IMR-90 (cell line): Measurements from ENCODE around the gene NDUFAF2. TPM values are rescaled to one million over a fixed set of nuclear protein-coding genes. Genes with fewer than 3 reads are reported as not detected.

Experiments used
- ATAC-seq: fragments of 200-7000 bp; cut with Tn5 transposase; 2 replicates; pipeline ENCODE4 v1.9.1; 2020; ENCODE audit warnings: low read depth, mild to moderate bottlenecking, moderate library complexity
- BruUV-seq: library from RNA; stranded (reverse); fragments of 400-500 nt; replicated peaks from 2 replicates; lab custom pipeline; 2021; lab: Mats Ljungman, UMichigan
- CTCF ChIA-PET: fragments of 300-600 bp; formaldehyde crosslinking; extraction: SDS; loops from one replicate; lab custom pipeline; 2021; ENCODE audit warnings: antibody characterized with exemption; lab: Yijun Ruan, JAX
- POLR2A ChIA-PET: fragments of 300-600 bp; sonication (Branson Sonifier 250); formaldehyde crosslinking; loops from one replicate; lab custom pipeline; 2022; ENCODE audit warnings: antibody characterized with exemption; ENCODE audit not compliant: unreplicated experiment; lab: Charles Lee
- DNase-seq: peaks from one replicate; pipeline ENCODE4 v3.0.0; 2013
- H2AFZ ChIP-seq: replicated peaks from 2 replicates; pipeline ENCODE3; 2013; ENCODE audit warnings: low read length, mild to moderate bottlenecking; ENCODE audit not compliant: poor library complexity
- H2AK5ac ChIP-seq: 2 replicates; pipeline ENCODE4 v1.6.1; 2013; ENCODE audit warnings: low read depth, low read length, inconsistent platforms
- H2AK9ac ChIP-seq: replicated peaks from 2 replicates; pipeline ENCODE3; 2013; ENCODE audit warnings: mild to moderate bottlenecking, low read depth, low read length, moderate library complexity; ENCODE audit not compliant: poor library complexity
- H2BK120ac ChIP-seq: 2 replicates; pipeline ENCODE4 v1.6.1; 2013; ENCODE audit warnings: low read depth, low read length, inconsistent platforms
- H2BK15ac ChIP-seq: 3 replicates; pipeline ENCODE4 v1.6.1; 2013; ENCODE audit warnings: low read depth, low read length, inconsistent platforms
- H2BK20ac ChIP-seq: 2 replicates; pipeline ENCODE4 v1.6.1; 2013; ENCODE audit warnings: low read depth, mild to moderate bottlenecking, inconsistent platforms, low read length, moderate library complexity
- H2BK5ac ChIP-seq: 2 replicates; pipeline ENCODE4 v1.6.1; 2013; ENCODE audit warnings: mild to moderate bottlenecking, low read depth, low read length, inconsistent platforms; ENCODE audit not compliant: poor library complexity, severe bottlenecking
- H3K14ac ChIP-seq: replicated peaks from 2 replicates; pipeline ENCODE4 v1.6.1; 2013; ENCODE audit warnings: low read depth, low read length, inconsistent platforms
- H3K18ac ChIP-seq: 2 replicates; pipeline ENCODE4 v1.6.1; 2013; ENCODE audit warnings: low read depth, low read length, control low read depth
- H3K23ac ChIP-seq: 2 replicates; pipeline ENCODE4 v1.6.1; 2013; ENCODE audit warnings: low read depth, low read length, inconsistent platforms
- H3K27ac ChIP-seq: 2 replicates; pipeline ENCODE4 v1.5.1; 2013; ENCODE audit warnings: mild to moderate bottlenecking, control low read depth, low read length; ENCODE audit not compliant: insufficient read depth
- H3K27me3 ChIP-seq: 2 replicates; pipeline ENCODE4 v1.6.1; 2013; ENCODE audit warnings: low read length; ENCODE audit not compliant: control insufficient read depth, insufficient read depth
- H3K36me3 ChIP-seq: 2 replicates; pipeline ENCODE4 v1.6.1; 2013; ENCODE audit warnings: low read length, mixed read lengths; ENCODE audit not compliant: control insufficient read depth, insufficient read depth
- H3K4ac ChIP-seq: 2 replicates; pipeline ENCODE4 v1.6.1; 2013; ENCODE audit warnings: low read depth, low read length, inconsistent platforms
- H3K4me1 ChIP-seq: 2 replicates; pipeline ENCODE4 v1.6.1; 2013; ENCODE audit warnings: low read length, mixed read lengths; ENCODE audit not compliant: control insufficient read depth, insufficient read depth
- H3K4me2 ChIP-seq: 2 replicates; pipeline ENCODE4 v1.6.1; 2013; ENCODE audit warnings: low read depth, mild to moderate bottlenecking, control low read depth, low read length, moderate library complexity
- H3K4me3 ChIP-seq: 2 replicates; pipeline ENCODE4 v1.5.1; 2013; ENCODE audit warnings: low read depth, mild to moderate bottlenecking, control low read depth, low read length, moderate library complexity; ENCODE audit not compliant: insufficient read depth
- H3K56ac ChIP-seq: 2 replicates; pipeline ENCODE4 v1.6.1; 2013; ENCODE audit warnings: low read length, inconsistent platforms; ENCODE audit not compliant: insufficient read depth; ENCODE audit errors: extremely low read depth
- H3K79me1 ChIP-seq, 2 experiments: 2 replicates each; pipeline ENCODE4 v1.6.1; 2013; ENCODE audit warnings: low read length in 2 of 2, inconsistent platforms in 1 of 2, low read depth in 1 of 2
- H3K9ac ChIP-seq: 2 replicates; pipeline ENCODE4 v1.6.1; 2013; ENCODE audit warnings: low read depth, low read length, control low read depth
- H3K9me1 ChIP-seq: 2 replicates; pipeline ENCODE4 v1.6.1; 2013; ENCODE audit warnings: low read length, inconsistent platforms; ENCODE audit not compliant: insufficient read depth
- H3K9me3 ChIP-seq: 2 replicates; pipeline ENCODE4 v1.6.1; 2013; ENCODE audit warnings: low read length; ENCODE audit not compliant: control insufficient read depth, insufficient read depth
- H4K20me1 ChIP-seq: 2 replicates; pipeline ENCODE4 v1.6.1; 2013; ENCODE audit warnings: low read length, inconsistent platforms; ENCODE audit not compliant: insufficient read depth
- H4K5ac ChIP-seq: 2 replicates; pipeline ENCODE4 v1.6.1; 2013; ENCODE audit warnings: mild to moderate bottlenecking, low read depth, low read length, control low read depth
- H4K8ac ChIP-seq, 2 experiments: 2 replicates each; pipeline ENCODE4 v1.6.1; 2013; ENCODE audit warnings: low read depth in 2 of 2, low read length in 2 of 2, control low read depth in 1 of 2, inconsistent platforms in 1 of 2
- H4K91ac ChIP-seq: 2 replicates; pipeline ENCODE4 v1.6.1; 2013; ENCODE audit warnings: low read depth, low read length, inconsistent platforms; ENCODE audit not compliant: insufficient read depth
- BHLHE40 ChIP-seq: fragments of 150-350 bp; IDR thresholded peaks from 2 replicates; pipeline ENCODE4 v1.6.1; 2016; ENCODE audit warnings: mild to moderate bottlenecking, low read depth, low read length
- CEBPB ChIP-seq: IDR thresholded peaks from 2 replicates; pipeline ENCODE4 v1.6.1; 2012; ENCODE audit warnings: low read depth, low read length, improper control_type of control experiment
- CHD1 ChIP-seq: IDR thresholded peaks from 2 replicates; pipeline ENCODE4 v1.6.1; 2012; ENCODE audit warnings: low read depth, low read length, improper control_type of control experiment
- CTCF ChIP-seq: conservative IDR thresholded peaks from 2 replicates; pipeline ENCODE4 v1.5.1; 2012; ENCODE audit warnings: mild to moderate bottlenecking, low read depth, low read length, improper control_type of control experiment
- ELK1 ChIP-seq: fragments of 150-350 bp; IDR thresholded peaks from 2 replicates; pipeline ENCODE4 v1.6.1; 2016; ENCODE audit warnings: low read depth, mild to moderate bottlenecking, low read length, moderate library complexity, borderline replicate concordance
- FOS ChIP-seq: fragments of 150-350 bp; IDR thresholded peaks from 2 replicates; pipeline ENCODE4 v1.6.1; 2016; ENCODE audit warnings: low read depth, low read length
- MAZ ChIP-seq: IDR thresholded peaks from 2 replicates; pipeline ENCODE4 v1.6.1; 2012; ENCODE audit warnings: low read depth, mild to moderate bottlenecking, low read length, improper control_type of control experiment, moderate library complexity, borderline replicate concordance
- MXI1 ChIP-seq: IDR thresholded peaks from 2 replicates; pipeline ENCODE4 v1.6.1; 2012; ENCODE audit warnings: low read depth, mild to moderate bottlenecking, low read length, moderate library complexity, borderline replicate concordance
- NFE2L2 ChIP-seq: fragments of 150-350 bp; IDR thresholded peaks from 2 replicates; pipeline ENCODE4 v1.6.1; 2016; ENCODE audit warnings: low read depth, mild to moderate bottlenecking, low read length
- POLR2A ChIP-seq: IDR thresholded peaks from 2 replicates; pipeline ENCODE4 v1.6.1; 2012; ENCODE audit warnings: mild to moderate bottlenecking, low read depth, low read length
- RCOR1 ChIP-seq: IDR thresholded peaks from 2 replicates; pipeline ENCODE4 v1.6.1; 2012; ENCODE audit warnings: mild to moderate bottlenecking, low read length, improper control_type of control experiment; ENCODE audit not compliant: insufficient replicate concordance
- RFX5 ChIP-seq: IDR thresholded peaks from 2 replicates; pipeline ENCODE4 v1.8.0; 2012; ENCODE audit warnings: low read depth, mild to moderate bottlenecking, low read length, moderate library complexity
- SMC3 ChIP-seq: fragments of 150-350 bp; IDR thresholded peaks from 2 replicates; pipeline ENCODE4 v1.6.1; 2016; ENCODE audit warnings: low read depth, mild to moderate bottlenecking, antibody characterized with exemption, low read length, moderate library complexity
- USF2 ChIP-seq: fragments of 150-350 bp; IDR thresholded peaks from 2 replicates; pipeline ENCODE4 v1.6.1; 2017; ENCODE audit warnings: mild to moderate bottlenecking, antibody characterized with exemption, low read length, low read depth
- WGBS, 2 experiments: methylation state at CpG; one replicate each; pipeline versions ENCODE4 v1.1.5 to v1.1.7; 2013; ENCODE audit warnings: missing lambda C conversion rate in 2 of 2; ENCODE audit not compliant: insufficient read length in 1 of 2; ENCODE audit errors: extremely low coverage in 2 of 2; 5-methylcytosine and 5-hydroxymethylcytosine counted together
- dilution Hi-C: fragments of 300-500 bp; cut with HindIII; formaldehyde crosslinking; loops from one replicate; pipeline ENCODE4 v1.14.3; 2018; ENCODE audit warnings: low sequenced_read_pairs; ENCODE audit not compliant: unreplicated experiment
- in situ Hi-C: fragments of 300-500 bp; cut with MboI; formaldehyde crosslinking; loops from 3 replicates; pipeline ENCODE4 v1.14.3; 2019; ENCODE audit warnings: low sequenced_read_pairs, inconsistent platforms, mixed read lengths
- intact Hi-C: fragments of 100-400 bp; cut with micrococcal nuclease; formaldehyde crosslinking; loops from 2 replicates; pipeline ENCODE4 v1.10.0; 2022
- polyA plus RNA-seq, 3 experiments: library from polyadenylated mRNA; depleted of rRNA; stranded (reverse); fragments of >200 nt; gene quantifications; 2 replicates each; pipeline ENCODE4 v1.2.3, GENCODE V29; 2012; ENCODE audit warnings: low replicate concordance in 1 of 3
- total RNA-seq: library from RNA; depleted of rRNA; stranded (reverse); fragments of >200 nt; gene quantifications from 2 replicates; pipeline ENCODE4 v1.2.3, GENCODE V29; 2012

The NDUFAF2 gene
- total and polyA plus RNA-seq, 2 of the 4 experiments (the other 2 are of a cell fraction) = 11.8 to 24.7 TPM

GRCh38 chr5:60978968-60979367 is 34.0 kb downstream of the NDUFAF2 start:
- no CpG with 5 or more reads among the region's 1 CpG for whole genome bisulfite sequencing, 2 experiments
- no peak overlapping the region for H2BK120ac ChIP-seq
- H3K27ac ChIP-seq = no peak overlapping the region
- POLR2A ChIA-PET = no interaction called here
- peaks cover 19 to 30% of the 10 kb centered on the region in 2 experiments for H3K79me1 ChIP-seq
- no peaks in the 10 kb centered on the region for H3K36me3 ChIP-seq
- H3K4ac ChIP-seq = no peak overlapping the region
- no peaks in the 10 kb centered on the region; the same call in 1 of the 2 replicates for H3K4me1 ChIP-seq
- H3K9me1 ChIP-seq = no peaks in the 10 kb centered on the region
- CTCF ChIA-PET = no interaction called here
- ATAC-seq (no peak), DNase-seq (no peak)
- H2BK20ac ChIP-seq = no peak overlapping the region
- H2BK5ac ChIP-seq = no peak overlapping the region
- H4K20me1 ChIP-seq = peaks cover 2% of the 10 kb centered on the region; the same call in 1 of the 2 replicates
- H4K5ac ChIP-seq = no peak overlapping the region
- H3K9ac ChIP-seq = no peak overlapping the region
- H2AK9ac ChIP-seq = no peak overlapping the region
- H3K56ac ChIP-seq = no peak overlapping the region
- no peak overlapping the region for H2AFZ ChIP-seq
- H3K4me2 ChIP-seq = no peak overlapping the region
- no peak overlapping the region for H4K91ac ChIP-seq
- BruUV-seq = no TSS peak
- no peak overlapping the region for H4K8ac ChIP-seq
- no peak overlapping the region for H3K23ac ChIP-seq
- TF ChIP-seq USF2 = no peak
- TF ChIP-seq MAZ = no peak
- TF ChIP-seq CHD1 = no peak
- no peak for TF ChIP-seq ELK1
- no peak for TF ChIP-seq BHLHE40
- TF ChIP-seq RCOR1 = no peak
- TF ChIP-seq RFX5 = no peak
- TF ChIP-seq CTCF = no peak
- TF ChIP-seq MXI1 = no peak
- no peak for TF ChIP-seq POLR2A
- TF ChIP-seq FOS = no peak
- TF ChIP-seq SMC3 = no peak
- TF ChIP-seq CEBPB = no peak
- no peak for TF ChIP-seq NFE2L2
- no peak overlapping the region for H3K14ac ChIP-seq
- H3K4me3 ChIP-seq = no peak overlapping the region
- in situ Hi-C loops = no loop called here
- no peak overlapping the region for H3K18ac ChIP-seq
- H3K9me3 ChIP-seq = no peaks in the 10 kb centered on the region
- H3K27me3 ChIP-seq = no peaks in the 10 kb centered on the region
- dilution Hi-C loops = no loop called here
- intact Hi-C loops = no loop called here
- H2BK15ac ChIP-seq = no peak overlapping the region
- H2AK5ac ChIP-seq = no peak overlapping the region
